H9 (cell line): ENCODE data around the gene WDFY3. TPM values are rescaled to one million over a fixed set of nuclear protein-coding genes. Genes with fewer than 3 reads are reported as not detected.

Source experiments
- DNase-seq: peaks from one replicate; pipeline ENCODE4 v3.0.0-alpha.2; 2017
- H2AFZ ChIP-seq: one replicate; pipeline ENCODE4 v1.6.1; 2013; ENCODE audit warnings: mild to moderate bottlenecking, low read length, control low read depth, moderate library complexity
- H2AK5ac ChIP-seq: 2 replicates; pipeline ENCODE4 v1.6.1; 2013; ENCODE audit warnings: low read length, control low read depth, mixed read lengths; ENCODE audit not compliant: insufficient read length
- H2BK120ac ChIP-seq: one replicate; pipeline ENCODE4 v1.6.1; 2013; ENCODE audit warnings: low read depth, mild to moderate bottlenecking, low read length, control low read depth, inconsistent platforms; ENCODE audit not compliant: poor library complexity, severe bottlenecking
- H2BK12ac ChIP-seq: 2 replicates; pipeline ENCODE4 v1.6.1; 2013; ENCODE audit warnings: low read length, control low read depth, mixed read lengths, low read depth; ENCODE audit not compliant: insufficient read length
- H2BK15ac ChIP-seq: 2 replicates; pipeline ENCODE4 v1.6.1; 2013; ENCODE audit warnings: low read depth, low read length, control low read depth
- H2BK20ac ChIP-seq: one replicate; pipeline ENCODE4 v1.6.1; 2013; ENCODE audit warnings: low read depth, mild to moderate bottlenecking, low read length, control low read depth, inconsistent platforms; ENCODE audit not compliant: poor library complexity, severe bottlenecking
- H2BK5ac ChIP-seq: 2 replicates; pipeline ENCODE4 v1.6.1; 2013; ENCODE audit warnings: low read length, control low read depth, mixed read lengths; ENCODE audit not compliant: insufficient read length
- H3K14ac ChIP-seq: 2 replicates; pipeline ENCODE4 v1.6.1; 2013; ENCODE audit warnings: low read length, control low read depth; ENCODE audit not compliant: insufficient read depth
- H3K18ac ChIP-seq: 2 replicates; pipeline ENCODE4 v1.6.1; 2013; ENCODE audit warnings: low read depth, mild to moderate bottlenecking, mixed read lengths, low read length, control low read depth; ENCODE audit not compliant: insufficient read length
- H3K23ac ChIP-seq: 2 replicates; pipeline ENCODE4 v1.6.1; 2013; ENCODE audit warnings: low read length, control low read depth, mixed read lengths, low read depth; ENCODE audit not compliant: insufficient read length
- H3K23me2 ChIP-seq: 2 replicates; pipeline ENCODE4 v1.6.1; 2013; ENCODE audit warnings: low read depth, mild to moderate bottlenecking, mixed read lengths, low read length, control low read depth; ENCODE audit not compliant: insufficient read length, poor library complexity, severe bottlenecking
- H3K27ac ChIP-seq: 2 replicates; pipeline ENCODE4 v1.5.1; 2013; ENCODE audit warnings: low read length, control low read depth, mixed read lengths, low read depth; ENCODE audit not compliant: insufficient read length
- H3K27me3 ChIP-seq: 2 replicates; pipeline ENCODE4 v1.6.1; 2013; ENCODE audit warnings: low read length, control low read depth, inconsistent platforms; ENCODE audit not compliant: insufficient read depth
- H3K4ac ChIP-seq: 2 replicates; pipeline ENCODE4 v1.6.1; 2013; ENCODE audit warnings: low read depth, mild to moderate bottlenecking, control low read depth, inconsistent platforms, low read length, moderate library complexity
- H3K4me1 ChIP-seq: 2 replicates; pipeline ENCODE4 v1.6.1; 2013; ENCODE audit warnings: low read length, control low read depth, inconsistent platforms; ENCODE audit not compliant: insufficient read depth
- H3K4me2 ChIP-seq: 2 replicates; pipeline ENCODE4 v1.6.1; 2013; ENCODE audit warnings: low read length, control low read depth, mixed read lengths; ENCODE audit not compliant: insufficient read length, insufficient read depth
- H3K56ac ChIP-seq: 2 replicates; pipeline ENCODE4 v1.6.1; 2013; ENCODE audit warnings: low read depth, mild to moderate bottlenecking, mixed read lengths, low read length, control low read depth; ENCODE audit not compliant: insufficient read length
- H3K79me1 ChIP-seq: 2 replicates; pipeline ENCODE4 v1.6.1; 2013; ENCODE audit warnings: low read depth, mild to moderate bottlenecking, moderate library complexity, low read length, control low read depth, inconsistent platforms; ENCODE audit not compliant: insufficient read depth, poor library complexity, severe bottlenecking
- H3K79me2 ChIP-seq: 2 replicates; pipeline ENCODE4 v1.6.1; 2013; ENCODE audit warnings: low read length, control low read depth, inconsistent platforms; ENCODE audit not compliant: insufficient read depth
- H3K9ac ChIP-seq: 2 replicates; pipeline ENCODE4 v1.6.1; 2013; ENCODE audit warnings: low read length, control low read depth, mixed read lengths; ENCODE audit not compliant: insufficient read length; ENCODE audit errors: extremely low read depth
- H3K9me3 ChIP-seq: one replicate; pipeline ENCODE4 v1.6.1; 2013; ENCODE audit warnings: low read depth, low read length, inconsistent platforms; ENCODE audit not compliant: control insufficient read depth
- H3T11ph ChIP-seq: one replicate; pipeline ENCODE4 v1.6.1; 2013; ENCODE audit warnings: mild to moderate bottlenecking, low read length, control low read depth, inconsistent platforms
- H4K20me1 ChIP-seq: one replicate; pipeline ENCODE4 v1.6.1; 2013; ENCODE audit not compliant: control insufficient read depth, insufficient read length, insufficient read depth
- H4K5ac ChIP-seq: 2 replicates; pipeline ENCODE4 v1.6.1; 2013; ENCODE audit warnings: low read depth, mild to moderate bottlenecking, mixed read lengths, low read length, control low read depth; ENCODE audit not compliant: insufficient read length
- H4K8ac ChIP-seq: replicated peaks from 2 replicates; pipeline ENCODE4 v1.6.1; 2013; ENCODE audit warnings: low read length, control low read depth, mixed read lengths, low read depth; ENCODE audit not compliant: insufficient read length
- H4K91ac ChIP-seq: 2 replicates; pipeline ENCODE4 v1.6.1; 2013; ENCODE audit warnings: low read depth, mild to moderate bottlenecking, moderate library complexity, mixed read lengths, low read length, control low read depth; ENCODE audit not compliant: insufficient read length
- H3K27ac Mint-ChIP-seq, 3 experiments: 2 replicates in 2 of 3; 3 replicates in 1 of 3; pipeline ENCODE4 v1.8.0; 2020 to 2021; ENCODE audit warnings: mixed read lengths in 3 of 3, mild to moderate bottlenecking in 1 of 3, moderate library complexity in 1 of 3
- H3K27me3 Mint-ChIP-seq: 2 replicates; pipeline ENCODE4 v1.8.0; 2021; ENCODE audit warnings: low read depth, mild to moderate bottlenecking, moderate library complexity, mixed read lengths
- H3K36me3 Mint-ChIP-seq, 3 experiments: 2 replicates in 2 of 3; 3 replicates in 1 of 3; pipeline ENCODE4 v1.8.0; 2020 to 2021; ENCODE audit warnings: low read depth in 3 of 3, mixed read lengths in 3 of 3; ENCODE audit not compliant: insufficient read depth in 1 of 3
- H3K4me1 Mint-ChIP-seq, 2 experiments: 2 replicates each; pipeline ENCODE4 v1.8.0; 2020; ENCODE audit warnings: mixed read lengths in 2 of 2
- H3K4me3 Mint-ChIP-seq, 2 experiments: 2 replicates in 1 of 2; 3 replicates in 1 of 2; pipeline ENCODE4 v1.8.0; 2020 to 2021; ENCODE audit warnings: mild to moderate bottlenecking in 2 of 2, mixed read lengths in 2 of 2, moderate library complexity in 1 of 2
- H3K9me3 Mint-ChIP-seq, 2 experiments: 2 replicates in 1 of 2; 3 replicates in 1 of 2; pipeline ENCODE4 v1.8.0; 2020; ENCODE audit warnings: mild to moderate bottlenecking in 2 of 2, mixed read lengths in 2 of 2, moderate library complexity in 1 of 2
- WGBS: extraction: QIAGEN DNeasy Blood & Tissue Kit; methylation state at CpG from one replicate; pipeline ENCODE4 v1.1.7; 2013; ENCODE audit warnings: missing lambda C conversion rate, low lambda C conversion rate, mixed read lengths; ENCODE audit not compliant: insufficient read length; ENCODE audit errors: extremely low coverage; 5-methylcytosine and 5-hydroxymethylcytosine counted together
- total RNA-seq: library from RNA; stranded (reverse); gene quantifications from 2 replicates; pipeline ENCODE4 v1.2.1, GENCODE V29; 2021
- TF ChIP-seq, protein P1 (sequence below): fragments of 200-600 bp; sonication (generic); conservative IDR thresholded peaks from 3 replicates; pipeline ENCODE4 v1.8.0; 2021; ENCODE audit warnings: antibody characterized with exemption, mild to moderate bottlenecking

WDFY3 gene
- total RNA-seq, 1 experiment from 2014 or later: 54.6 TPM

DNA sequence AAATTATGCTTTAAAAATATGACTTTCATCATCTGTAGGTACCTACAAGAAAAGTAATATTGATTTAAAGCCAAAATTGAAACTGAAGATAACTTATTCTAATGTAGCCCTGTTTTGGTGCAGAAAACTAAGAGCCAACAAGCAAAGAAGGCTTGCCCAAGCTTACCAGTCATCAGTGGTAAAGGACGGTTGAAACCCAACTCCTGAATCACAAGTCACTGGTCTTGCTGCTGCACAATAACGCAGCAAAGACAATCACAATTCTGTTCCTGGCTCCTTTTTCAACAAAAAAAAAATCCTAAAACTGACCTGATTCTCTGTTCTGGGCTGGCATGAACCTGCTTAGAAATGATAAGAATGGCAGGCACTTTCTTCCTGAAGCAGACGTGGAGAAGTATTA is 34.5 kb downstream of the WDFY3 start:
- no peak overlapping the region for H3K18ac ChIP-seq
- no peak overlapping the region for H2BK15ac ChIP-seq
- no peak overlapping the region for H2AK5ac ChIP-seq
- Mint-ChIP-seq H3K4me1 (peaks cover 23 to 26% of the 10 kb centered on the region in 2 experiments), H3K9me3 (peaks cover 3 to 6% of the 10 kb centered on the region in 2 experiments; a peak in 4 of 5 replicates), H3K36me3 (peaks cover 28 to 37% (median 33%) of the 10 kb centered on the region in 3 experiments), H3K27me3 (no peaks in the 10 kb centered on the region), H3K4me3 (no peak overlapping the region), H3K27ac (peak overlapping the region in 2 of 3 experiments; percentile 55 to 83; a peak in 3 of 7 replicates)
- H2AFZ ChIP-seq: no peak overlapping the region
- H3K23ac ChIP-seq: no peak overlapping the region
- no peak overlapping the region for H3K56ac ChIP-seq
- no peak overlapping the region for H3K27ac ChIP-seq
- no peak overlapping the region for H3K14ac ChIP-seq
- no peak overlapping the region for H3T11ph ChIP-seq
- no peaks in the 10 kb centered on the region for H3K9me3 ChIP-seq
- no peaks in the 10 kb centered on the region for H3K79me1 ChIP-seq
- H2BK12ac ChIP-seq: no peak overlapping the region
- no peak overlapping the region for H2BK5ac ChIP-seq
- H3K9ac ChIP-seq: no peak overlapping the region
- no peaks in the 10 kb centered on the region for H3K27me3 ChIP-seq
- H3K79me2 ChIP-seq: no peaks in the 10 kb centered on the region; the same call in 1 of the 2 replicates
- H3K23me2 ChIP-seq: no peaks in the 10 kb centered on the region
- H2BK20ac ChIP-seq: no peak overlapping the region
- DNase-seq: no peak
- WGBS: no CpG with 5 or more reads among the region's 3 CpGs
- H3K4me2 ChIP-seq: no peak overlapping the region
- H3K4me1 ChIP-seq: peaks cover 3% of the 10 kb centered on the region; the same call in 1 of the 2 replicates
- no peak overlapping the region for H4K5ac ChIP-seq
- no peak overlapping the region for H3K4ac ChIP-seq
- no peak overlapping the region for H4K8ac ChIP-seq
- no peak overlapping the region for H2BK120ac ChIP-seq
- H4K20me1 ChIP-seq: no peaks in the 10 kb centered on the region
- TF ChIP-seq, protein P1, sequence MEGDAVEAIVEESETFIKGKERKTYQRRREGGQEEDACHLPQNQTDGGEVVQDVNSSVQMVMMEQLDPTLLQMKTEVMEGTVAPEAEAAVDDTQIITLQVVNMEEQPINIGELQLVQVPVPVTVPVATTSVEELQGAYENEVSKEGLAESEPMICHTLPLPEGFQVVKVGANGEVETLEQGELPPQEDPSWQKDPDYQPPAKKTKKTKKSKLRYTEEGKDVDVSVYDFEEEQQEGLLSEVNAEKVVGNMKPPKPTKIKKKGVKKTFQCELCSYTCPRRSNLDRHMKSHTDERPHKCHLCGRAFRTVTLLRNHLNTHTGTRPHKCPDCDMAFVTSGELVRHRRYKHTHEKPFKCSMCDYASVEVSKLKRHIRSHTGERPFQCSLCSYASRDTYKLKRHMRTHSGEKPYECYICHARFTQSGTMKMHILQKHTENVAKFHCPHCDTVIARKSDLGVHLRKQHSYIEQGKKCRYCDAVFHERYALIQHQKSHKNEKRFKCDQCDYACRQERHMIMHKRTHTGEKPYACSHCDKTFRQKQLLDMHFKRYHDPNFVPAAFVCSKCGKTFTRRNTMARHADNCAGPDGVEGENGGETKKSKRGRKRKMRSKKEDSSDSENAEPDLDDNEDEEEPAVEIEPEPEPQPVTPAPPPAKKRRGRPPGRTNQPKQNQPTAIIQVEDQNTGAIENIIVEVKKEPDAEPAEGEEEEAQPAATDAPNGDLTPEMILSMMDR: no peak
- no peak overlapping the region for H4K91ac ChIP-seq
